22Rv1 (cell line): ENCODE data around the gene SLC6A6.

Experiments used
- ZFX ChIP-seq: fragments of 450-650 bp; IDR thresholded peaks from 2 replicates; pipeline ENCODE4 v1.6.1; 2017; ENCODE audit warnings: antibody characterized with exemption, borderline replicate concordance
- TF ChIP-seq, protein P1 (sequence below): fragments of 450-650 bp; IDR thresholded peaks from 2 replicates; pipeline ENCODE4 v1.5.1; 2017; ENCODE audit warnings: mild to moderate bottlenecking

GRCh38 chr3:14444380-14444779 is 42.0 kb downstream of the SLC6A6 start:
- TF ChIP-seq, protein P1, sequence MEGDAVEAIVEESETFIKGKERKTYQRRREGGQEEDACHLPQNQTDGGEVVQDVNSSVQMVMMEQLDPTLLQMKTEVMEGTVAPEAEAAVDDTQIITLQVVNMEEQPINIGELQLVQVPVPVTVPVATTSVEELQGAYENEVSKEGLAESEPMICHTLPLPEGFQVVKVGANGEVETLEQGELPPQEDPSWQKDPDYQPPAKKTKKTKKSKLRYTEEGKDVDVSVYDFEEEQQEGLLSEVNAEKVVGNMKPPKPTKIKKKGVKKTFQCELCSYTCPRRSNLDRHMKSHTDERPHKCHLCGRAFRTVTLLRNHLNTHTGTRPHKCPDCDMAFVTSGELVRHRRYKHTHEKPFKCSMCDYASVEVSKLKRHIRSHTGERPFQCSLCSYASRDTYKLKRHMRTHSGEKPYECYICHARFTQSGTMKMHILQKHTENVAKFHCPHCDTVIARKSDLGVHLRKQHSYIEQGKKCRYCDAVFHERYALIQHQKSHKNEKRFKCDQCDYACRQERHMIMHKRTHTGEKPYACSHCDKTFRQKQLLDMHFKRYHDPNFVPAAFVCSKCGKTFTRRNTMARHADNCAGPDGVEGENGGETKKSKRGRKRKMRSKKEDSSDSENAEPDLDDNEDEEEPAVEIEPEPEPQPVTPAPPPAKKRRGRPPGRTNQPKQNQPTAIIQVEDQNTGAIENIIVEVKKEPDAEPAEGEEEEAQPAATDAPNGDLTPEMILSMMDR, result no peak
- no peak for TF ChIP-seq ZFX
